ENCODE measurements around the gene ERC2. TPM values are rescaled to one million over a fixed set of nuclear protein-coding genes. Genes with fewer than 3 reads are reported as not detected.

Gene ERC2
- total and polyA plus RNA-seq, 2 of the 8 experiments (the other 6 are each of a cell fraction or from before 2014, with no cell fraction given): 16.4 to 22.8 TPM

GRCh38 chr3:55609230-55609827, 858.9 kb downstream of the ERC2 start (continued):
- TF ChIP-seq USF2 (IDR thresholded peaks at IDR 0.05; ENCODE audit: low read length) (peak; percentile 64; the same call in 1 of the 2 replicates), RAD21 (IDR thresholded peaks at IDR 0.05 in 1 of 2, conservative IDR thresholded peaks at IDR 0.05 in 1 of 2; ENCODE audit: low read depth in 2 of 2, low read length in 2 of 2) (peak; percentile 61 to 73)

All from H1 (cell line).